Stomach (tissue), 9 donors: ENCODE measurements around the gene RBMS3. TPM values are rescaled to one million over a fixed set of nuclear protein-coding genes. Genes with fewer than 3 reads are reported as not detected.

Experiments
- DNase-seq, 2 donors: peaks; one replicate each; pipeline versions ENCODE4 v3.0.0 to v3.0.0-alpha.2; 2013 to 2019
- H3K27ac ChIP-seq, 5 donors: fragments of 200-600 bp in 4 of 5; sonication (generic) in 4 of 5; one replicate each; pipeline ENCODE4 v1.5.1; 2013 to 2019; ENCODE audit warnings: mild to moderate bottlenecking in 1 of 5, moderate library complexity in 1 of 5
- H3K27me3 ChIP-seq, 3 donors: fragments of 200-600 bp; sonication (generic); one replicate each; pipeline ENCODE4 v1.5.1; 2017 to 2019; ENCODE audit warnings: mixed run types in 1 of 3
- H3K36me3 ChIP-seq, 4 donors: fragments of 200-600 bp; sonication (generic); 1 replicate in 3 of 4; 2 replicates in 1 of 4; pipeline ENCODE4 v1.5.1; 2016 to 2019
- H3K4me1 ChIP-seq, 4 donors: fragments of 200-600 bp; sonication (generic); one replicate each; pipeline ENCODE4 v1.5.1; 2016 to 2019
- H3K4me3 ChIP-seq, 4 donors: fragments of 200-600 bp; sonication (generic) in 3 of 4; one replicate each; pipeline ENCODE4 v1.5.1; 2016 to 2019; ENCODE audit warnings: mild to moderate bottlenecking in 1 of 4
- H3K9me3 ChIP-seq, 4 donors: fragments of 200-600 bp; sonication (generic); one replicate each; pipeline ENCODE4 v1.5.1; 2016 to 2019
- CTCF ChIP-seq, 7 experiments: fragments of 450-650 bp in 4 of 7; fragments of 200-600 bp in 3 of 7; sonication (generic) in 3 of 7; IDR thresholded peaks; one replicate each; pipeline ENCODE4 v1.5.1; 2016 to 2019; ENCODE audit warnings: antibody characterized with exemption in 7 of 7, control low read depth in 2 of 7, mild to moderate bottlenecking in 1 of 7
- EP300 ChIP-seq: sonication (generic); formaldehyde crosslinking; IDR thresholded peaks from one replicate; pipeline ENCODE4 v1.6.1; 2017; ENCODE audit warnings: antibody characterized with exemption
- POLR2A ChIP-seq, 4 donors: fragments of 450-650 bp; IDR thresholded peaks; one replicate each; pipeline ENCODE4 v1.6.1; 2016; ENCODE audit warnings: antibody characterized with exemption in 4 of 4, control low read depth in 2 of 4, mild to moderate bottlenecking in 1 of 4, moderate library complexity in 1 of 4
- POLR2AphosphoS5 ChIP-seq, 3 donors: sonication (generic); formaldehyde crosslinking; IDR thresholded peaks; one replicate each; pipeline ENCODE4 v1.6.1; 2016; ENCODE audit warnings: antibody characterized with exemption in 3 of 3
- WGBS, 5 donors: extraction: QIAGEN DNeasy Blood & Tissue Kit in 3 of 5; methylation state at CpG; one replicate each; pipeline versions ENCODE4 v1.1.5 to v1.1.7; 2013 to 2018; 5-methylcytosine and 5-hydroxymethylcytosine counted together
- intact Hi-C: fragments of 100-400 bp; cut with DNase I; formaldehyde crosslinking; loops from one replicate; pipeline ENCODE4 v1.15.1; 2023; ENCODE audit warnings: low total_unique reads
- polyA plus RNA-seq, 3 donors: library from polyadenylated mRNA; stranded (reverse); fragments of 200-250 nt; gene quantifications; one replicate each; pipeline ENCODE4 v1.2.3, GENCODE V29; 2013
- total RNA-seq, 5 donors: library from RNA; depleted of rRNA; stranded (reverse); fragments of >200 nt; gene quantifications; one replicate each; pipeline versions ENCODE4 v1.1.0 to v1.2.3, GENCODE V29; 2014 to 2016
- donor health status: healthy with polysubstance abuse.
- donor health status: Bipolar disorder and iron deficiency.
- donor health status: healthy.

The RBMS3 gene
- total and polyA plus RNA-seq, 8 donors: 2.0 to 103 (median 16.0) TPM

GRCh38 chr3:29952431-29952830 lies 671.6 kb downstream of the RBMS3 start:
- DNase-seq: no peak
- intact Hi-C loops: no loop called here
- no peak overlapping the region for H3K27ac ChIP-seq

GRCh38 chr3:29955413-29955812 lies 674.5 kb downstream of the RBMS3 start:
- 7 to 28% (median 20%) methylated on average over 1 of the region's 1 CpG for WGBS, 5 donors
- intact Hi-C loops: no loop called here

More at GRCh38 chr3:29952431-29952830, 671.6 kb downstream of the RBMS3 start:
- WGBS, 5 donors: 65 to 79% (median 78%) methylated on average over 1 of the region's 1 CpG
- H3K9me3 ChIP-seq: no peaks in the 10 kb centered on the region
- H3K36me3 ChIP-seq: no peaks in the 10 kb centered on the region
- H3K4me1 ChIP-seq: no peaks in the 10 kb centered on the region
- TF ChIP-seq EP300 (no peak), POLR2AphosphoS5 (IDR thresholded peaks at IDR 0.05) (no peak), POLR2A (IDR thresholded peaks at IDR 0.05) (no peak), CTCF (IDR thresholded peaks at IDR 0.05) (no peak)
- H3K27me3 ChIP-seq: no peaks in the 10 kb centered on the region
- H3K4me3 ChIP-seq: no peak overlapping the region

GRCh38 chr3:29958816-29959215 lies 677.9 kb downstream of the RBMS3 start:
- no peak overlapping the region for H3K4me3 ChIP-seq
- no peaks in the 10 kb centered on the region for H3K36me3 ChIP-seq
- TF ChIP-seq POLR2AphosphoS5 (IDR thresholded peaks at IDR 0.05) (no peak), POLR2A (IDR thresholded peaks at IDR 0.05) (no peak), CTCF (IDR thresholded peaks at IDR 0.05) (no peak), EP300 (no peak)
- WGBS, 5 donors: 81 to 92% (median 83%) methylated on average over 1 of the region's 1 CpG
- H3K9me3 ChIP-seq: no peaks in the 10 kb centered on the region
- H3K27me3 ChIP-seq: no peaks in the 10 kb centered on the region
- H3K27ac ChIP-seq: no peak overlapping the region
- intact Hi-C loops: no loop called here
- DNase-seq: no peak
- H3K4me1 ChIP-seq: no peaks in the 10 kb centered on the region

More at GRCh38 chr3:29955413-29955812, 674.5 kb downstream of the RBMS3 start:
- DNase-seq: peak in 1 of 2 donors; percentile 16
- H3K4me1 ChIP-seq: no peaks in the 10 kb centered on the region
- no peak overlapping the region for H3K27ac ChIP-seq
- no peaks in the 10 kb centered on the region for H3K36me3 ChIP-seq
- TF ChIP-seq POLR2AphosphoS5 (IDR thresholded peaks at IDR 0.05): no peak
- TF ChIP-seq POLR2A (IDR thresholded peaks at IDR 0.05): no peak
- TF ChIP-seq EP300: no peak
- TF ChIP-seq CTCF (IDR thresholded peaks at IDR 0.05): no peak
- no peak overlapping the region for H3K4me3 ChIP-seq
- no peaks in the 10 kb centered on the region for H3K9me3 ChIP-seq
- no peaks in the 10 kb centered on the region for H3K27me3 ChIP-seq

GRCh38 chr3:29971895-29972294 lies 691.0 kb downstream of the RBMS3 start:
- Histone ChIP-seq H3K4me3 (no peak overlapping the region), H3K27me3 (no peaks in the 10 kb centered on the region), H3K9me3 (no peaks in the 10 kb centered on the region), H3K4me1 (no peaks in the 10 kb centered on the region), H3K36me3 (no peaks in the 10 kb centered on the region), H3K27ac (no peak overlapping the region)
- TF ChIP-seq POLR2A (IDR thresholded peaks at IDR 0.05) (no peak), EP300 (no peak), CTCF (IDR thresholded peaks at IDR 0.05) (no peak), POLR2AphosphoS5 (IDR thresholded peaks at IDR 0.05) (no peak)
- WGBS, 5 donors: 45 to 52% (median 47%) methylated on average over 2 of the region's 2 CpGs
- intact Hi-C loops: no loop called here
- no peak for DNase-seq
